HG02870 (cell line): ENCODE data around the gene BRF1.

Source experiments
- ATAC-seq: cut with Tn5 transposase; IDR thresholded peaks from one replicate; pipeline ENCODE4 v1.9.1; 2021; ENCODE audit warnings: mild to moderate bottlenecking, moderate library complexity; ENCODE audit not compliant: unreplicated experiment

The BRF1 gene

DNA sequence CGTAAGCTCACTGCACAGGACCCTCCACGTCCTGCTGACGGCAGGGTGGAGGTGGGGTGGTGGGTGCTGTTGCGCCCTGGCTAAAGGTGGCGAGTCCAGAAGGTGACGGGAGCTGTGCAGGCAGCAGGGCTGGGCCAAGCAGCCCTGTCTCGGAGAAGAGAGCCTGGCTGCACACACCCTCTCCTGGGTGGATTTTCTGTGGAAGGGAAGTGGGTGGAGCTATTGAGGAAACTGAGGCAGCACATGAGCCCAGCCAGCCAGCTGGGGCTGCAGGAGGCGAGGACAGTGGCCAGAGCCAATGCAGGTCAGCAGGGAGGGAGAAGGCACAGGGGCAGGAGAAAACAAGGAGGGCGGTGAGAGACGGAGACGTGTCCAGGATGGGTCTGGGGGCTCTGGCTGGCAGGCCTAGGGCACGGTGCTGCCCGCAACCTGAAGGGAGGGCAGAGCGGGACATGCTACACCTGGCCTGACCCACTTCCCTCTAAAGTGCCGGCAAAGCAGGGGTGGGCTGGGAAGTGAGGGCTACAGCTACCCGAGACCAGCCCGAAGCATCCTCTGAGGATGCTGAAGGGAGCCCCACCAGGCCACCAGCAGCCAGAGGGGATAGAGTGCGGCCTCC, 32.0 kb downstream of the BRF1 start:
- no peak for ATAC-seq

DNA sequence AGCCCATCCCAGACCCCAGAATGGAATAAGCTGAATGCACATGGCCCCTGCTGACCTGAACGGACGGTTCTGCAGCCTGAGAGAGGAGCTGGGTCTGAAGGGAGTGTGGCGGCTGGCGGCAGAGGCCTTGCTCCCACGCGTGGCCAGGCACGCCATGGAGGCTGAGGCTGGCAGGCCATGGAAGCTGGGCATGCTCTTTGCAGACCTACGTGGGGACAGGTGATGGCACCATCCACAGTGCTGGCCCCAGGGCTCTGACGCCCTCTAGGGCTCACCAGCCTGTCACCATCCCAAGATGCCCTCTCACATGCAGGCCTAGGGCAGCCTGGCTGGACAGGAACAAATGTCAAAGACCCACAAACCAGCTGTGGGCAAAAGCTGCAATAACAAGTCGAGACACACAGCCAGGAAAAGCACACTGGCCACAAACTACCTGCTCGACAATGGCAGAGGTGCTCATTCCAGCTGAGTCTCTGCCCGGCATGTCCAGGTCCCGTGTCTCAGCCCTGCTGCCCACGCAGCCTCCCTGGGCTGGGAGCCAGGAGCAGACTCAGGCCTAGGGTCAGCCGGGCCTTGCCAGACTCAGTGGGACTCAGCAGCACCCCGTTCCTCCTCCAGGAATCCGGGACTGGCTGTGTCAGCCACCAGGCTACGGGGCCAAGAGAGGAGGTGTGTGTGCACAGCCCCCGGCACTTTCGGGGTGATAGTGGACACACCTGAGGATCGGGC, 32.8 kb downstream of the BRF1 start:
- ATAC-seq: no peak

GRCh38 chr14:105261781-105262180, 39.0 kb downstream of the BRF1 start:
- no peak for ATAC-seq

DNA sequence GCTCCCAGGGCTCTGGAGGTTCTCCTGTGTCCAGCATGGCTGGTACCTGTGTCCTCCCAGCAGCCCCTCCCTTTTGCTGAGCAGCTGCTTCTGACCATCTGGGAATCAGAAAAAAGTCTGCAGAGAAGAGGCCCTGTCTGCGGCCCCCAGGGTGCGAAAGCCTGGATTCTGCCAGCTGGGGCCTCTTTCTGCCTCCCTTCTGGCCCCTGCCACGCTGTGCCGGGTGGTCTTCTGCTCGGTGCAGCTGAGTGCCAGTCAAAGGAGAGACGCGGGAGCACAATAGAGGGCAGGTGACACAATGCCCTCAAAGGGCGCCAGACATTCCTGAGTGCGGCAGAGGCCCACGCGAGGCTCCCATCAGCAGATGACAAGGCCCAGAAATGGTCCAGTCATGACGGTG, 39.8 kb downstream of the BRF1 start:
- no peak for ATAC-seq

GRCh38 chr14:105258846-105259245, 42.0 kb downstream of the BRF1 start:
- no peak for ATAC-seq

GRCh38 chr14:105257464-105257863, 43.3 kb downstream of the BRF1 start:
- no peak for ATAC-seq

DNA sequence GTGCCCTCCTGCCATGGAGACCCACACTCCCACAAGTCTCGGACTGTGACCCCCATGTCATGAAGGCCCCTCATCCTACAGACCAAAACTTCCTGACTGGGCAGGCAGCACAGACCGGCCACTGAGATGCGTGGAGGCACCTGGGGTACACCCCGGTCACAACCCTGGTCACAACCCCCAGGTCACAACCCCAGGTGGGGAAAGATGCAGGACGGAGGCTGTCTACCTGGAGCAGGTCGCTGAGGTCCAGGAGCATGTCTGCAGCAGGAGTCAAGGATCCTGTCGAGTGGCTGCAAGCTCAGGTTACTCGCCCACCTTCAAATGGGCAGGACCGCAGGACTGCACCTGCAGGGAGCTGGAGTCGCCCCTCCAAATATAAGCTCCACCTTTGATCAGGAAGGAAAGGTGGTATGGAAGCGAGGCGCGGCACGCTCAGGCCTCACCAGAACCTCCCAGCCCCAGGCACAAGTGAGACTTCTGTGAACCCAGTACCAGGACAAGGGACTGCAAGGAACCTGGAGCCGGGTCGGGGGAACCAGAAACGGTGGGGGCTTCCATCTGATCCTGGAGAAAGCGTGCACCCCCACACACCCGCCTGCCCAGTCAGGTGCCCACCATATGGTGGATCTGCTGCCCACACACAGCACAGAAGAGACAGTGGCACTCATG, 44.4 kb downstream of the BRF1 start:
- ATAC-seq: no peak

GRCh38 chr14:105255021-105255507, 45.7 kb downstream of the BRF1 start:
- no peak for ATAC-seq

DNA sequence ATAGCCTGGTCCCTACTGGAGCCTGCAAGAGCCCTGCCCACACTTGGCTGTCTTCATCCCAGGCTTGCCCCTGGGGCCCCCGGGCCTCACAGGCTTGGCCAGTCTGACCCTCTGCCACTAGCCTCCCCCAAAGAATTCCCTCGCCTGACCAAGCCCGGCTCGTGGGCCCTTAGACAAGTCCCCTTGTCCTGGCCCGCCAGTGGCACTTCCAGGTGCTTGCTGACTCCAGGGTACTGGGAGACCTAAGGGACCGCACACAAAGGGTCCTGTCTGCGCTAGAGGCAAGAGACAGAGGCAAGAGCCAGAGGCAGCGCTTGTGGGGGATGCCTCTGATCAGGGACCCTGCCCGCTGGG, 47.5 kb downstream of the BRF1 start:
- ATAC-seq: no peak

DNA sequence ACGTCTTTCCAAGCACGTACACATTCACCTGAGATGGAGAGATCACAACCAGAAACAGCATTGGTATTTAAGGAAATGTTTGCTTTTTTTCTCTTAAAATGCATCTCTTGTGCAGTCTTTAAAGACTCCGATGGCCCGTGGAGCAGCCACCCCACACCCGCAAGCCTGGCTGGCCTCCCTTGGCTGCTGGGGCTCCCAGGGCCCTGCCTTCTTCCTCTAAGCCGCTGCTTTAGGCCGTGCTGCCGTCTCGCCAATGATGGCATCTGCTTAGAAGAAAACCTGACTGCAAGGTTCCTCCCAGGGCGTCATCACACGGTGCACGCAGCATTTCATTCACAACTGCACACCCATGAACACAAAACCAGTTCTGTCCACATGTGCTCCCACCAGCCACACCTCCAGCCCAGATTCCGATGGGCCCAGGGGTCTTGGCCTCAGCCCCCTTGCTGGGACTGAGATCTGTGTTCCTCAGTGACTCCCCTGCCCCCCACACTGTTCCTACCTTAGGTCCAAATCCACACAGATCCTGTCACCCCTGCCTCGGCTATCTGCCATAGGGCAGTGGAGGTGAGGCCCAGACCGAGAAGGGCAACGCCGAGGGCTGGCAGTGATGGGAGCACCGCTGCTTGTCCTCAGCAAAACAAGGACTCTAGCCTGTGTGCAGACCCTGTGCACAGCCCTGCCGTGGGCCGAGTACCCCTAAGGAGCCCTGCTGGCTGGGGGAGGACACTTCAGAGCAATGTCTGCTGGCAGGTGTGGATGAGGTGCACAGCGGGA, 48.1 kb downstream of the BRF1 start:
- ATAC-seq: no peak

DNA sequence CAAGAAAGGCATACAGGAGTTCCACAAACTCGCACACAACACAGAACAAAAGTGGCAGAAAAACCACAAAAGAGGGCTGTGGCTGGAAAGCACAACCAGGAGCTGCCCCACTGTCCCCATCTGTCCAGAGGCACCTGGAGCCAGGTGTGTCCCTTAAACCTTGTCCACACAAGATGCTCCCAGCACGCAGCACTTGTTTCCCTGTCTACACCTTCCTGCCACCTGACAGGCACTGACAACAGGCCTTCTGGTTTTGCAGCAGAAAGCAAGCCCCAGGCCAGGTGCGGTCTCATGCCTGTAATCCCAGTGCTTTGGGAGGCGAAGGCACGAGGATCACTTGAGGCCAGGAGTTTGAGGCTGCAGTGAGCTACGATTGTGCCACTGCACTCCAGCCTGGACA, 48.9 kb downstream of the BRF1 start:
- ATAC-seq: no peak

DNA sequence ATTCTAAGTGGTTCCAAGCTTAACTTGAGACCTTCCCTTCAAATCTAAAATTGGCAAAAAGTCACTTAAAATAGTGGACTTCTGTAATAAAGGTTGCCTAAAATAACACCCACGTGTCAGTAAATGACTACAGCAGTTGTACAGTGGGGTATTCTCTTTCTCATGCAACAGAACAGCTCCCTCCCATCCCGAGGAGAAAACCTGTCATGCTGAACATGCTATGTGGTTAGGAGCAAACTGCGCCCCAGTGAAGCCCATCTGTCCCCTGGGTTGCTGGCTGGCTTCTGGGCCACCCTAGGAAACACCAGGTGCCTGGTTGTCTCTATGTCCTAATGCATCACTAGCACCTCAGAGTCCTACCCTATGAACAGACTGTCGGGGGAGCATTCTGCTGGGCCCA, 49.8 kb downstream of the BRF1 start:
- ATAC-seq: no peak

- ATAC-seq: no peak
Observed at GRCh38 chr14:105250008-105250366, 50.8 kb downstream of the BRF1 start.

DNA sequence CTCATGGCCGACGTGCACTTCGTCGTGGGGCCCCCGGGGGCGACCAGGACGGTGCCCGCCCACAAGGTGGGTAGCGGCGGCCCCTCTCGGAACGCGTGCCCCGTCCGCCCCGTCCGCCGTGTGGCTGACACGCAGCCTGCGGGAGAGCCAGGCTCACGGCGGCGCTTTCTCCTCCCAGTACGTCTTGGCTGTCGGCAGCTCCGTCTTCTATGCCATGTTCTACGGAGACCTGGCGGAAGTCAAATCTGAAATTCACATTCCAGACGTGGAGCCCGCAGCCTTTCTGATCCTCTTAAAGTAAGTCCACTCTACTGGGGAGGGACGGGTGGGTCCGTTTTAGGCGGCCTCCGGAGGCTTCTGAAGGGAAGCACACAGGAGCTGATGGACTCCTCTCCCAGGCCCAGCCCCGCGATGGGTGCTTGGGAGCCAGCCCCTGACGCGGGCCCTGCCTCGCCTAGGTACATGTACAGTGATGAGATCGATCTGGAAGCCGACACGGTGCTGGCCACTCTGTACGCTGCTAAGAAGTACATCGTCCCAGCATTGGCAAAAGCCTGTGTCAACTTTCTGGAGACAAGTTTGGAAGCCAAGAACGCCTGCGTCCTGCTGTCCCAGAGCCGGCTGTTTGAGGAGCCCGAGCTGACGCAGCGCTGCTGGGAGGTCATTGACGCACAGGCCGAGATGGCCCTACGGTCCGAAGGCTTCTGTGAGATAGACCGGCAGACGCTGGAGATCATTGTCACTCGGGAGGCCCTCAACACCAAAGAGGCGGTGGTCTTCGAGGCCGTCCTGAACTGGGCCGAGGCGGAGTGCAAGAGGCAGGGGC, 51.4 kb downstream of the BRF1 start:
- ATAC-seq: no peak

- ATAC-seq: peak; percentile 76
Observed at GRCh38 chr14:105248368-105249181, 52.2 kb downstream of the BRF1 start, which contains the start of gene BTBD6. Gene BTBD6 (plus strand): TSS chr14:105248533. CDS start chr14:105248712, 179 bp downstream.

GRCh38 chr14:105247715-105248367, 53.0 kb downstream of the BRF1 start:
- ATAC-seq: peak; percentile 8

GRCh38 chr14:105247026-105247425, 53.8 kb downstream of the BRF1 start:
- ATAC-seq: no peak

- ATAC-seq: no peak
Observed at GRCh38 chr14:105244334-105244733, 56.5 kb downstream of the BRF1 start.

GRCh38 chr14:105241641-105242040, 59.2 kb downstream of the BRF1 start:
- ATAC-seq: no peak
